HepG2 (cell line): ENCODE measurements around the gene NXT1. TPM values are rescaled to one million over a fixed set of nuclear protein-coding genes. Genes with fewer than 3 reads are reported as not detected.
A peak's percentile ranks its signal among the peaks of the same experiment; 100 is the strongest.

Experiments
- ATAC-seq: fragments of 200-7000 bp; cut with Tn5 transposase; 3 replicates; pipeline ENCODE4 v1.9.1; 2020; ENCODE audit warnings: mild to moderate bottlenecking, moderate library complexity
- BruUV-seq: library from RNA; stranded (reverse); fragments of 400-500 nt; replicated peaks from 2 replicates; lab custom pipeline; 2021; lab: Mats Ljungman, UMichigan
- CTCF ChIA-PET: fragments of 300-600 bp; formaldehyde crosslinking; extraction: SDS; loops from one replicate; lab custom pipeline; 2021; ENCODE audit warnings: low total read pairs, inconsistent platforms, low intra/inter-chr PET ratio; lab: Yijun Ruan, JAX
- POLR2A ChIA-PET: fragments of 350-600 bp; sonication (Branson Sonifier 250); formaldehyde crosslinking; loops from one replicate; lab custom pipeline; 2020; ENCODE audit warnings: antibody characterized with exemption, inconsistent platforms; lab: Yijun Ruan, JAX
- DNase-seq: peaks from one replicate; pipeline ENCODE4 v3.0.0-alpha.2; 2015; ENCODE audit warnings: low spot score
- FAIRE-seq: peaks from 3 replicates; lab custom pipeline; 2011; peaks lifted over from hg19 to GRCh38; lab: Jason Lieb, UNC
- H2AFZ ChIP-seq: one replicate; pipeline ENCODE4 v1.6.1; 2011; ENCODE audit warnings: low read length, inconsistent platforms
- H3K27ac ChIP-seq: fragments of 300-600 bp; 3 replicates; pipeline ENCODE4 v1.8.0; 2011; ENCODE audit warnings: mixed run types, mild to moderate bottlenecking, mixed read lengths, low read length, inconsistent platforms; ENCODE audit not compliant: insufficient read depth; ENCODE audit errors: extremely low read length
- H3K27me3 ChIP-seq, 2 experiments: fragments of 200-600 bp in 1 of 2; 2 replicates in 1 of 2; 3 replicates in 1 of 2; pipeline versions ENCODE4 v1.6.0 to v1.8.0; 2011; ENCODE audit warnings: low read length in 2 of 2, mild to moderate bottlenecking in 2 of 2, moderate library complexity in 2 of 2, inconsistent platforms in 1 of 2; ENCODE audit not compliant: insufficient read depth in 2 of 2, control insufficient read depth in 1 of 2
- H3K36me3 ChIP-seq, 2 experiments: fragments of 200-600 bp in 1 of 2; replicated peaks in 1 of 2; 2 replicates in 1 of 2; 3 replicates in 1 of 2; pipeline versions ENCODE4 v1.5.1 to v1.8.0; 2011; ENCODE audit warnings: low read length in 2 of 2, inconsistent platforms in 1 of 2; ENCODE audit not compliant: insufficient read depth in 2 of 2, control insufficient read depth in 1 of 2
- H3K4me1 ChIP-seq: 2 replicates; pipeline ENCODE4 v1.5.1; 2012; ENCODE audit warnings: low read length, inconsistent platforms; ENCODE audit not compliant: insufficient read depth
- H3K4me2 ChIP-seq: 2 replicates; pipeline ENCODE4 v1.6.0; 2011; ENCODE audit warnings: low read depth, low read length, inconsistent platforms
- H3K4me3 ChIP-seq, 3 experiments: fragments of 200-600 bp in 1 of 3; sonication (generic), shearing (Covaris generic) in 1 of 3; replicated peaks in 1 of 3; 2 replicates each; pipeline ENCODE4 v1.5.1; 2011 to 2016; ENCODE audit warnings: low read length in 3 of 3, inconsistent platforms in 2 of 3, low read depth in 2 of 3, mild to moderate bottlenecking in 2 of 3, control low read depth in 1 of 3, mixed read lengths in 1 of 3; ENCODE audit not compliant: insufficient read depth in 1 of 3
- H3K79me2 ChIP-seq: one replicate; pipeline ENCODE4 v1.6.1; 2011; ENCODE audit warnings: low read length, inconsistent platforms; ENCODE audit not compliant: insufficient read depth
- H3K9ac ChIP-seq: 2 replicates; pipeline ENCODE4 v1.6.0; 2011; ENCODE audit warnings: mild to moderate bottlenecking, low read depth, low read length, inconsistent platforms; ENCODE audit not compliant: insufficient read depth
- H3K9me3 ChIP-seq: 2 replicates; pipeline ENCODE4 v1.5.1; 2012; ENCODE audit warnings: mild to moderate bottlenecking, low read length
- H4K20me1 ChIP-seq: 2 replicates; pipeline ENCODE4 v1.6.0; 2011; ENCODE audit warnings: inconsistent platforms, mild to moderate bottlenecking, low read length, moderate library complexity; ENCODE audit not compliant: insufficient read depth
- ATF7 ChIP-seq, 2 experiments: fragments of 450-650 bp in 1 of 2; sonication (generic) in 1 of 2; formaldehyde crosslinking in 1 of 2; IDR thresholded peaks; 2 replicates each; pipeline versions ENCODE4 v1.4.0 to v1.6.1; 2016 to 2020; ENCODE audit warnings: antibody characterized with exemption in 1 of 2, mild to moderate bottlenecking in 1 of 2, missing genetic modification reagents in 1 of 2
- CEBPB ChIP-seq: IDR thresholded peaks from 2 replicates; pipeline ENCODE4 v1.6.1; 2011; ENCODE audit warnings: low read depth, low read length, improper control_type of control experiment, borderline replicate concordance
- ZBTB14 ChIP-seq: sonication (generic); formaldehyde crosslinking; IDR thresholded peaks from 2 replicates; pipeline ENCODE4 v1.4.0; 2020; ENCODE audit warnings: missing genetic modification reagents
- ZNF430 ChIP-seq: sonication (generic); formaldehyde crosslinking; IDR thresholded peaks from 2 replicates; pipeline ENCODE4 v1.9.0; 2021; ENCODE audit warnings: mild to moderate bottlenecking, missing genetic modification reagents
- WGBS: methylation state at CpG from one replicate; pipeline ENCODE4 v1.1.6; 2017; ENCODE audit warnings: low lambda C conversion rate; 5-methylcytosine and 5-hydroxymethylcytosine counted together
- in situ Hi-C: cut with HindIII; loops from 2 replicates; pipeline ENCODE4 v1.10.0; 2017; ENCODE audit warnings: low pct_unique_long_range_greater_than_20kb; ENCODE audit not compliant: extremely low pct_ligation_motif_present
- intact Hi-C: fragments of 100-400 bp; cut with micrococcal nuclease; formaldehyde crosslinking; loops from one replicate; pipeline ENCODE4 v1.10.0; 2022; ENCODE audit not compliant: unreplicated experiment
- polyA plus RNA-seq, 8 experiments: library from polyadenylated mRNA; depleted of rRNA in 3 of 8; stranded (reverse) in 7 of 8; unstranded in 1 of 8; fragments of >200 nt; fragmentation: Illumina TruSeq in 4 of 8; extraction: Trizol in 4 of 8; gene quantifications; 2 replicates each; pipeline versions ENCODE4 v1.2.1 to v1.2.3, GENCODE V29; 2011 to 2016; ENCODE audit warnings: low read depth in 4 of 8, missing spikeins in 1 of 8, mixed read lengths in 1 of 8; ENCODE audit not compliant: insufficient read depth in 1 of 8
- total RNA-seq, 5 experiments: library from RNA; depleted of rRNA; stranded (reverse); fragments of >200 nt; fragmentation: Illumina TruSeq; extraction: Trizol; gene quantifications; 2 replicates each; pipeline ENCODE4 v1.2.3, GENCODE V29; 2016; ENCODE audit warnings: low read depth in 1 of 5

NXT1 gene
- total and polyA plus RNA-seq, 2 of the 13 experiments (the other 11 are each of a cell fraction or from before 2014, with no cell fraction given) = 35.6 to 65.9 TPM

- DNase-seq = no peak
- Histone ChIP-seq H3K4me1 (no peaks in the 10 kb centered on the region), H3K27me3 (no peaks in the 10 kb centered on the region), H3K4me2 (no peak overlapping the region), H3K27ac (no peak overlapping the region), H3K4me3 (no peak overlapping the region), H4K20me1 (no peaks in the 10 kb centered on the region), H3K79me2 (no peaks in the 10 kb centered on the region), H2AFZ (no peak overlapping the region), H3K9me3 (no peaks in the 10 kb centered on the region), H3K36me3 (peaks cover 33 to 75% of the 10 kb centered on the region in 2 experiments), H3K9ac (no peak overlapping the region)
- no peak for FAIRE-seq
- CTCF ChIA-PET = no interaction called here
- ATAC-seq = no peak
- 0 out of 2 replicates have a peak, but pooled peaks have one; percentile 22 for TF ChIP-seq ZBTB14 (CRISPR knock-in tag)
- peak; percentile 10; the same call in 1 of the 2 replicates for TF ChIP-seq ATF7 (IDR thresholded peaks at IDR 0.05)
- TF ChIP-seq ATF7 (CRISPR knock-in tag; IDR thresholded peaks at IDR 0.05) = no peak
- TF ChIP-seq CEBPB = peak; percentile 72; the same call in 1 of the 2 replicates
- no peak for TF ChIP-seq ZNF430
- BruUV-seq = no TSS peak
- intact Hi-C loops = no loop called here
- in situ Hi-C loops = no loop called here
- POLR2A ChIA-PET = interaction anchor here (1.1 kb wide), 1 partner anchor 26 kb away, joined by 3 read pairs; no protein-coding TSS in a partner anchor
- 97% methylated on average over 4 of the region's 4 CpGs for WGBS
Measured at GRCh38 chr20:23393996-23394775, 43.6 kb downstream of the NXT1 start.
